Left hindlimb (tissue), 1 donor: ENCODE measurements around the gene CDCA3.

Experiments
- DNase-seq: peaks from one replicate; pipeline ENCODE4 v3.0.0-alpha.2; 2018

CDCA3 gene

GRCh38 chr12:6819106-6820030 is 31.7 kb downstream of the CDCA3 start:
- DNase-seq: no peak

- no peak for DNase-seq
Measured at GRCh38 chr12:6818645-6819044, 32.4 kb downstream of the CDCA3 start.

GRCh38 chr12:6818222-6818621 is 32.9 kb downstream of the CDCA3 start:
- no peak for DNase-seq

- DNase-seq: no peak
Measured at GRCh38 chr12:6817662-6818157, 33.4 kb downstream of the CDCA3 start.

- no peak for DNase-seq
Measured at GRCh38 chr12:6817098-6817497, 34.0 kb downstream of the CDCA3 start.

GRCh38 chr12:6816598-6816997 is 34.5 kb downstream of the CDCA3 start:
- no peak for DNase-seq

- no peak for DNase-seq
Measured at GRCh38 chr12:6813363-6813762, 37.7 kb downstream of the CDCA3 start.

- DNase-seq: no peak
Measured at GRCh38 chr12:6810758-6811157, 40.3 kb downstream of the CDCA3 start.

GRCh38 chr12:6809056-6809455 is 42.0 kb downstream of the CDCA3 start:
- no peak for DNase-seq

GRCh38 chr12:6807170-6807569 is 43.9 kb downstream of the CDCA3 start:
- DNase-seq: no peak

- DNase-seq: no peak
Measured at GRCh38 chr12:6799147-6799546, 51.9 kb downstream of the CDCA3 start.
